Ovary (tissue), 9 donors: ENCODE data around the gene PSMG1. TPM values are rescaled to one million over a fixed set of nuclear protein-coding genes. Genes with fewer than 3 reads are reported as not detected.
"Not testable (repeated sequence)": the region's sequence is repeated elsewhere in the genome, so short reads cannot be mapped to it uniquely, and the experiment has no call there.

Experiments used
- DNase-seq, 5 donors: peaks; one replicate each; pipeline ENCODE4 v3.0.0-alpha.2; 2019 to 2020
- H3K27ac ChIP-seq, 2 donors: fragments of 200-600 bp; one replicate each; pipeline versions ENCODE4 v1.5.1 to v1.8.0; 2019 to 2022
- H3K27me3 ChIP-seq: fragments of 200-600 bp; one replicate; pipeline ENCODE4 v1.8.0; 2022
- H3K36me3 ChIP-seq: fragments of 200-600 bp; sonication (generic); one replicate; pipeline ENCODE4 v1.5.1; 2019
- H3K4me1 ChIP-seq: one replicate; pipeline ENCODE4 v1.8.1; 2013; ENCODE audit warnings: mild to moderate bottlenecking, moderate library complexity; ENCODE audit not compliant: insufficient read depth
- H3K4me3 ChIP-seq: fragments of 200-600 bp; sonication (generic); one replicate; pipeline ENCODE4 v1.5.1; 2017
- H3K9me3 ChIP-seq, 2 donors: fragments of 200-600 bp in 1 of 2; sonication (generic) in 1 of 2; one replicate each; pipeline versions ENCODE4 v1.5.1 to v1.8.1; 2013 to 2019; ENCODE audit warnings: mild to moderate bottlenecking in 1 of 2, moderate library complexity in 1 of 2
- EP300 ChIP-seq: sonication (generic); formaldehyde crosslinking; IDR thresholded peaks from one replicate; pipeline ENCODE4 v1.6.1; 2017; ENCODE audit warnings: antibody characterized with exemption
- POLR2A ChIP-seq: fragments of 450-650 bp; IDR thresholded peaks from one replicate; pipeline ENCODE4 v1.6.1; 2017; ENCODE audit warnings: antibody characterized with exemption, mild to moderate bottlenecking, moderate library complexity
- WGBS, 3 donors: extraction: QIAGEN DNeasy Blood & Tissue Kit in 1 of 3; methylation state at CpG; one replicate each; pipeline versions ENCODE4 v1.1.5 to v1.1.7; 2013 to 2017; 5-methylcytosine and 5-hydroxymethylcytosine counted together
- intact Hi-C, 4 donors: fragments of 100-400 bp; cut with DNase I; formaldehyde crosslinking; loops; one replicate each; pipeline versions ENCODE4 v1.11.0 to v1.15.1; 2022 to 2023
- polyA plus RNA-seq, 2 donors: library from polyadenylated mRNA; stranded (reverse); fragments of 200-250 nt in 1 of 2; fragments of 350-450 nt in 1 of 2; fragmentation: Illumina TruSeq in 1 of 2; extraction: RNeasy Lipid Tissue Mini Kit (QIAGEN cat#74804) in 1 of 2; gene quantifications; one replicate each; pipeline ENCODE4 v1.2.3, GENCODE V29; 2013 to 2014
- total RNA-seq, 7 donors: library from RNA; depleted of rRNA in 2 of 7; stranded (reverse); fragments of >200 nt in 2 of 7; fragmentation: NEBNext Ultra II Directional in 3 of 7; extraction: Animal tissue kit (Norgen Biotek cat#: 25700) in 3 of 7; gene quantifications; one replicate each; pipeline versions ENCODE4 v1.1.0 to v1.2.4, GENCODE V29; 2016 to 2023
- TF ChIP-seq, protein P1 (sequence below), 3 donors: fragments of 450-650 bp in 2 of 3; fragments of 200-600 bp in 1 of 3; IDR thresholded peaks; one replicate each; pipeline versions ENCODE4 v1.5.1 to v1.8.0; 2016 to 2022; ENCODE audit warnings: antibody characterized with exemption in 3 of 3, mild to moderate bottlenecking in 1 of 3
- donor health status: DM: no; HTN: no; CAD: no; lungs with moderate emphysema.
- donor health status: DM: no; HTN: no; CAD: no.
- donor health status: Bipolar disorder and iron deficiency.
- donor health status: DM: yes; HTN: yes; CAD: no.
- donor health status: DM: no; HTN: no; CAD: no.
- donor health status: DM: yes; HTN: yes; CAD: no.

Gene PSMG1
- total and polyA plus RNA-seq, 9 donors, result 16.2 to 45.5 (median 32.2) TPM

DNA sequence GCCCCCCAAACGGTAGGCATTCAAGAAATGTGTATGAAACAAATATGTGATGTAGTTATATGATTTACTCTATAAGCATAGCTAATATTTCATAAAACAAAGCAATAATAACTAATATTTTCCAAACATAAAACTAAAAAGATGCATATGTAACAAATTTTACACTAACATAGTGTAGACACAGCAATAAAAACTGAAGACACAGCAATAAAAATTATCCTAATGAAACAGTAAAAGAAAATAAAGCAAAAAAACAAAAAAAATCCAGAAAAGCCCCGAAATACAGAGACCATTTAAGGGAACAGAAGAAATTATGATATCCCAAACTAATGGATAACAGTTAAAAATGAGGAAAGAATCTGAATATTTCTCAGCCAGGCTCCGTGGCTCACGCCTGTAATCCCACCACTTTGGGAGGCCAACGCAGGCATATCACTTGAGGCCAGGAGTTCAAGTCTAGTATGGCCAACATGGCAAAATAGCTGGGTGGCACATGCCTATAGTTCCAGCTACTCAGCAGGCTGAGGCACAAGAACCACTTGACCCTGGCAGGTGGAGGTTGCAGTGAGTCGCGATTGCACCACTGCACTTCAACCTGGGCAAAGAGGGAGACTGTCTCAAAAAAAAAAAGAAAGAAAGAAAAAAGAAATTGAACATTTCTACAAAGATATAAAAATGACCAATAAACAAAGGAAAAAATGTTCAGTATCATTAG lies 38.2 kb upstream of the PSMG1 start:
- WGBS, 3 donors, result 87 to 94% (median 91%) methylated on average over 7 of the region's 7 CpGs
- DNase-seq, result no peak

DNA sequence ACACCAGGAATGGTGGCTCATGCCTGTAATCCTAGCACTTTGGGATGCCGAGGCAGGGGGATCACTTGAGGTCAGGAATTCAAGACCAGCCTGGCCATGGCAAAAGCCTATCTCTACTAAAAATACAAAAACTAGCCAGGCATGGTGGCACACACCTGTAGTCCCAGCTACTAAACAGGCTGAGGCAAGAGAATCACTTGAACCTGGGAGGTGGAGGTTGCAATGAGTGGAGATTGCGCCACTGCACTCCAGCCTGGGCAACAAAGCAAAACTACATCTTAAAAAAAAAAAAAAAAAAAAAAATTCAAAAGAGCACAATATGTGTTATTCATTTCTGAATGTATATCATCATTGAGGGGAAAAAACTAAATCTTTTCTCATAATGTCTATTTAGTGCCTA lies 37.6 kb upstream of the PSMG1 start:
- WGBS, 3 donors, result 97 to 98% (median 98%) methylated on average over 2 of the region's 2 CpGs
- H3K36me3 ChIP-seq, intact Hi-C loops, H3K27ac ChIP-seq, H3K4me3 ChIP-seq, H3K27me3 ChIP-seq, H3K4me1 ChIP-seq, DNase-seq, H3K9me3 ChIP-seq: not testable (repeated sequence)

More for the DNA sequence above, 38.2 kb upstream of the PSMG1 start:
- Histone ChIP-seq H3K27me3 (no peaks in the 10 kb centered on the region), H3K9me3 (no peaks in the 10 kb centered on the region), H3K27ac (no peak overlapping the region), H3K4me3 (no peak overlapping the region), H3K4me1 (no peaks in the 10 kb centered on the region), H3K36me3 (no peaks in the 10 kb centered on the region)
- intact Hi-C loops, result no loop called here
- TF ChIP-seq, protein P1, sequence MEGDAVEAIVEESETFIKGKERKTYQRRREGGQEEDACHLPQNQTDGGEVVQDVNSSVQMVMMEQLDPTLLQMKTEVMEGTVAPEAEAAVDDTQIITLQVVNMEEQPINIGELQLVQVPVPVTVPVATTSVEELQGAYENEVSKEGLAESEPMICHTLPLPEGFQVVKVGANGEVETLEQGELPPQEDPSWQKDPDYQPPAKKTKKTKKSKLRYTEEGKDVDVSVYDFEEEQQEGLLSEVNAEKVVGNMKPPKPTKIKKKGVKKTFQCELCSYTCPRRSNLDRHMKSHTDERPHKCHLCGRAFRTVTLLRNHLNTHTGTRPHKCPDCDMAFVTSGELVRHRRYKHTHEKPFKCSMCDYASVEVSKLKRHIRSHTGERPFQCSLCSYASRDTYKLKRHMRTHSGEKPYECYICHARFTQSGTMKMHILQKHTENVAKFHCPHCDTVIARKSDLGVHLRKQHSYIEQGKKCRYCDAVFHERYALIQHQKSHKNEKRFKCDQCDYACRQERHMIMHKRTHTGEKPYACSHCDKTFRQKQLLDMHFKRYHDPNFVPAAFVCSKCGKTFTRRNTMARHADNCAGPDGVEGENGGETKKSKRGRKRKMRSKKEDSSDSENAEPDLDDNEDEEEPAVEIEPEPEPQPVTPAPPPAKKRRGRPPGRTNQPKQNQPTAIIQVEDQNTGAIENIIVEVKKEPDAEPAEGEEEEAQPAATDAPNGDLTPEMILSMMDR (IDR thresholded peaks at IDR 0.05), result no peak
- TF ChIP-seq POLR2A, result no peak
- no peak for TF ChIP-seq EP300

DNA sequence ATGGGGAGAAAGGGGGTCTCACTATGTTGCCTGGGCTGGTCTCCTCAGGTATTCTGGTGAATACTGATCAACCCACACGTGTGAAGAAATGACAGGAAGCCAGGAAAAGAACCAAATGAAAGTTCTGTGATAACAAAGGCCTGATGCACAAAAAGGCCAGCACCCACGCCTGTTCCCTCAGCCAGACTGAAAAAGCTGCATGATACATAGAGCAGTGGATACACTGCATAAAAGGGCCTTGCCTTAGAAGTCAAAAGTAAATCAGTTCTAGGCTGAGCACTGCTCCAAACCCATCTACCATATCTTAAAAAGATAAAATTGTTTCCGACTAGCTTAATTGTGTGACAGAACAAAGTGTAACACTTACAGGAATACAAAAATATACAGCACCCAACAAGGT lies 36.9 kb upstream of the PSMG1 start:
- 78 to 88% (median 78%) methylated on average over 3 of the region's 3 CpGs for WGBS, 3 donors
- intact Hi-C loops, result no loop called here
- H3K27me3 ChIP-seq, result no peaks in the 10 kb centered on the region
- TF ChIP-seq POLR2A (no peak), EP300 (no peak)
- TF ChIP-seq, protein P1 (IDR thresholded peaks at IDR 0.05), result no peak
- DNase-seq, result no peak
- no peaks in the 10 kb centered on the region for H3K9me3 ChIP-seq
- no peaks in the 10 kb centered on the region for H3K36me3 ChIP-seq
- no peaks in the 10 kb centered on the region for H3K4me1 ChIP-seq
- no peak overlapping the region for H3K4me3 ChIP-seq
- H3K27ac ChIP-seq, result no peak overlapping the region

DNA sequence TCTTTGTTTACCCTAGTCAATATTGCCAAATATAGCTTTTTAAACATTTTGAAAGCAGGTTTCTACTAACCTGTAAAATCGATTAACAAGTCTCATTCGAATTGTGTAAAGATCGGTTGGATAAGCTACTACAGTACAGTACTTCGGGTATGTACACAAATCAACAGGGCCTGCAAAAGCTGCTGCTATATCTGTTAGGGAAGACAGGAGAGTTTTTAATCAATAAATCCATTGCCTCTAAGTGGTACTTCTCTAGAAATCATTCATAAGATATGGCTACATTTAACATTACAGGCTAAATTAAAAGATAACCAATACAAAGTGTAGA lies 34.8 kb upstream of the PSMG1 start:
- Histone ChIP-seq H3K9me3 (no peaks in the 10 kb centered on the region), H3K27me3 (no peaks in the 10 kb centered on the region), H3K4me1 (no peaks in the 10 kb centered on the region), H3K27ac (no peak overlapping the region), H3K4me3 (no peak overlapping the region), H3K36me3 (no peaks in the 10 kb centered on the region)
- WGBS, 3 donors, result 91 to 96% (median 96%) methylated on average over 4 of the region's 4 CpGs
- TF ChIP-seq EP300, result no peak
- TF ChIP-seq, protein P1 (IDR thresholded peaks at IDR 0.05), result no peak
- no peak for TF ChIP-seq POLR2A
- intact Hi-C loops, result no loop called here
- DNase-seq, result no peak

DNA sequence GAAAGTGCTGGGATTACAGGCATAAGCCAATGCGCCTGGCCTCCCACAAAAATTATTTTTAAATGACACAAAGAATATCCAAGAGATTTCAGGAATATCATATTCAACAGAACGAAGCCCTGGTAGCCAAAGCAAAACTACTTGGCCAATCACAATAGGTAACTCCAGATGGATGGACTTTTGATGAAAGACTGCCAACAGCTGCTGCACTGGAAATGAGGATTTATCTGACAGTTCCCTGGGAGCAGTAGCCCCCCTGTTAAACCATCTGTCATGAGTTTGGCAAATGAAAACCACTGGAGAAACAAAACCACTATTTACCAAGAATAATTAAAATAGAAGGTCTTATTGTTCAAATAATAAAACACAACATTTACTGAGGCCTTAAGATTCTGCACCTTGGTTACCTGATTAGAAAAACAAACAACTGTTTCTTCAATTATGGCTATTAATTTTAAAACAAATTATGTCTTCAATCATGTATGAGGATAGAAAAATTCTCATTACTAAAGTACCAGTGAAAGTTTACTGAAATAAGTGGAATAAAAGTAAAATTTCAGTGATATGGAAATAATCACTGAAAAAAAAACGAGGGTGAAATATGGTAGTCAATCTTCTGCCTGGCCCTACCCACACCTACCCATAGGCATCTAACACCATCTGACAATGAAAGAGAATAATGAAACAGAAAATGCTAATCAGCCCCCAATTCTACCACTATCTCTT lies 34.3 kb upstream of the PSMG1 start:
- intact Hi-C loops, result no loop called here
- H3K4me3 ChIP-seq, result no peak overlapping the region
- no peaks in the 10 kb centered on the region for H3K36me3 ChIP-seq
- no peak for DNase-seq
- TF ChIP-seq, protein P1 (IDR thresholded peaks at IDR 0.05), result no peak
- TF ChIP-seq POLR2A (no peak), EP300 (no peak)
- H3K9me3 ChIP-seq, result no peaks in the 10 kb centered on the region
- 90 to 92% (median 91%) methylated on average over 3 of the region's 3 CpGs for WGBS, 3 donors
- H3K27me3 ChIP-seq, result no peaks in the 10 kb centered on the region
- H3K27ac ChIP-seq, result no peak overlapping the region
- no peaks in the 10 kb centered on the region for H3K4me1 ChIP-seq
